ENCODE measurements around the gene PDLIM3.
"Not testable (repeated sequence)": the region's sequence is repeated elsewhere in the genome, so short reads cannot be mapped to it uniquely, and the experiment has no call there.

PDLIM3 gene

GRCh38 chr4:185515248-185515647, 20.1 kb downstream of the PDLIM3 start:
- DNase-seq (ENCODE audit: low spot score): no peak
- TF ChIP-seq CTCF (IDR thresholded peaks at IDR 0.05; ENCODE audit: extremely low read depth, missing control alignments): no peak

GRCh38 chr4:185514182-185514697, 21.1 kb downstream of the PDLIM3 start:
- DNase-seq (ENCODE audit: low spot score): no peak
- TF ChIP-seq CTCF (IDR thresholded peaks at IDR 0.05; ENCODE audit: extremely low read depth, missing control alignments): no peak

DNA sequence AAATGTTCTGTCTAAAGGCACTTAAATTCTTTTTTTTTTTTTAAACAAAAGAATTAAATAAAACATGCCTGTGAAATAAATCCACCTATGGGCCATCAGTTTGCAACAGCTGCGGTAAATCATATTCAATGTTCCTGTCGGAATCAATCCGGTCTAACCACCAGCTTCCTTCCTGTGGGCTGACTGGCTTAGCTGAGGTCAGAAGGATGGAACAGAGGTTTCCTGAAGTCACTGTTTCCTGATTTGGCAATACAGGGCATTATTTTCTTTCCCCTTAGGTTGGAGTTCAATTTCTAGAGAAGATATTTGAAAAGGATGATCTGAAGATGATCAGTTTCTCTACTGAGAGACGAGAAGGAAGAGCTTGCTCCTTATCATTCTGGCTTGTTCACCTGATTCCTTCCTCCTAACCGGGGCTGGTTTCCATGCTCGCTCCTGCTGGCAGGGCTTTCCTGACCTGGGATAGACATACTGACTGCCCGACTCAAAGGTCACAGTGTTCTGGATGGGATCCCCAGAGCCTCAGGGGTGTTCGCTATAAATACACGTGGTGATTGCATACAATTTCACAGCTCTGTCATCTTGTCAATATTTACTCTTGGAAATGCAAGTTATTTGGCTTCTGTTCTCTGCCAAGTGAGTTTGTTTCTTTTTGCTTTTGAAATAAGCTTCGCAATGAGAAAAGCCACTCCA, 21.7 kb downstream of the PDLIM3 start:
- DNase-seq (ENCODE audit: low spot score): no peak
- no peak for TF ChIP-seq CTCF (IDR thresholded peaks at IDR 0.05; ENCODE audit: extremely low read depth, missing control alignments)

GRCh38 chr4:185512516-185512915, 22.8 kb downstream of the PDLIM3 start:
- DNase-seq (ENCODE audit: low spot score): no peak
- no peak for TF ChIP-seq CTCF (IDR thresholded peaks at IDR 0.05; ENCODE audit: extremely low read depth, missing control alignments)

- not testable (repeated sequence) for DNase-seq (ENCODE audit: low spot score)
These were observed 24.1 kb downstream of the PDLIM3 start for GRCh38 chr4:185511243-185511642.

GRCh38 chr4:185510806-185511205, 24.5 kb downstream of the PDLIM3 start:
- no peak for TF ChIP-seq CTCF (IDR thresholded peaks at IDR 0.05; ENCODE audit: extremely low read depth, missing control alignments)
- DNase-seq (ENCODE audit: low spot score): no peak

- no peak for DNase-seq (ENCODE audit: low spot score)
- TF ChIP-seq CTCF (IDR thresholded peaks at IDR 0.05; ENCODE audit: extremely low read depth, missing control alignments): no peak
These were observed 27.1 kb downstream of the PDLIM3 start for GRCh38 chr4:185508181-185508580.

DNA sequence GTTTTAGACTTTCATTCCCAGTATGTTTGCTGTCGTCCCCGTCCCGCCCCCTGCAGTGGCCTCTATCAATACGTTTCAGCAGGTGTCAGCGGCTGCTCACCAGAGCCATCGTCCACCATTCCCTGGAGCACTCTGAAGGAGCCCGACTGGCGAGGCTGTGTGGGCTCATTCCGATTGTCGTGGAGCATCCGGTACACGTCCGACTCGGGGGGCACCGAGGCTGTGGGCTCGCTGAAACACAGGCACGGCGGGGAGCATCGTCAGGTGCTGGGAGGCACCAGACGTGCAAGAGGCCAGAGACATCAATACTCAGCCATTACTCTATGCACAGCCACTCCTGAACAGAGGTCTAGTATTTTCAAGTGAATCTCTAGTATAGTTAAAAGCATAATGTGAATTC, 28.9 kb downstream of the PDLIM3 start:
- TF ChIP-seq CTCF (IDR thresholded peaks at IDR 0.05; ENCODE audit: extremely low read depth, missing control alignments): no peak
- DNase-seq (ENCODE audit: low spot score): no peak
